Erythroblast (primary cell): ENCODE measurements around the gene PAQR5.

ENCODE experiments used
- GATA1 ChIP-seq: IDR thresholded peaks from 2 replicates; pipeline ENCODE4 v1.6.1; 2011; ENCODE audit warnings: low read depth, mild to moderate bottlenecking, control low read depth, low read length, moderate library complexity
- POLR2A ChIP-seq: IDR thresholded peaks from 2 replicates; pipeline ENCODE4 v1.6.1; 2011; ENCODE audit warnings: mild to moderate bottlenecking, low read length

GRCh38 chr15:69439623-69440022, 140.9 kb downstream of the PAQR5 start:
- TF ChIP-seq POLR2A (no peak), GATA1 (no peak)
